Choroid plexus epithelial cell (primary cell): ENCODE measurements around the gene ALK.

Source experiments
- DNase-seq: peaks from one replicate; pipeline ENCODE4 v3.0.0-alpha.2; 2010; ENCODE audit warnings: low read depth
- H3K4me3 ChIP-seq: 2 replicates; pipeline ENCODE4 v1.5.1; 2011; ENCODE audit warnings: low read depth, mild to moderate bottlenecking, control low read depth, low read length, moderate library complexity
- CTCF ChIP-seq: conservative IDR thresholded peaks from 2 replicates; pipeline ENCODE4 v1.5.1; 2011; ENCODE audit warnings: low read depth, mild to moderate bottlenecking, control low read depth, inconsistent platforms, low read length, moderate library complexity

The ALK gene

GRCh38 chr2:29242621-29243375, 678.6 kb downstream of the ALK start:
- DNase-seq: no peak
- no peak overlapping the region for H3K4me3 ChIP-seq
- no peak for TF ChIP-seq CTCF

GRCh38 chr2:29241955-29242565, 679.3 kb downstream of the ALK start:
- TF ChIP-seq CTCF: no peak

GRCh38 chr2:29241341-29241740, 680.0 kb downstream of the ALK start:
- TF ChIP-seq CTCF: no peak
- DNase-seq: no peak
- H3K4me3 ChIP-seq: no peak overlapping the region

More at GRCh38 chr2:29241955-29242565, 679.3 kb downstream of the ALK start:
- no peak for DNase-seq
- no peak overlapping the region for H3K4me3 ChIP-seq

GRCh38 chr2:29240601-29241000, 680.8 kb downstream of the ALK start:
- no peak overlapping the region for H3K4me3 ChIP-seq
- TF ChIP-seq CTCF: no peak
- DNase-seq: no peak

GRCh38 chr2:29239209-29239960, 682.0 kb downstream of the ALK start:
- no peak overlapping the region for H3K4me3 ChIP-seq
- no peak for TF ChIP-seq CTCF
- no peak for DNase-seq

- peak; percentile 70 for DNase-seq
- no peak overlapping the region for H3K4me3 ChIP-seq
Measured at GRCh38 chr2:29238497-29238896, 682.9 kb downstream of the ALK start.

More at GRCh38 chr2:29238497-29238896, 682.9 kb downstream of the ALK start:
- TF ChIP-seq CTCF: peak; percentile 96
